Measurements from ENCODE around the gene RIPOR1. TPM values are rescaled to one million over a fixed set of nuclear protein-coding genes. Genes with fewer than 3 reads are reported as not detected.

RIPOR1 gene
- polyA plus RNA-seq, 1 donor (not counting 4 experiments of a cell fraction or from before 2014, with no cell fraction given): 5.3 TPM

- Histone ChIP-seq H3K79me2 (ENCODE audit: control insufficient read depth, insufficient read depth, low read length) (peaks cover 45% of the 10 kb centered on the region), H3K9ac (ENCODE audit: control insufficient read depth, extremely low read depth, insufficient read depth, low read length) (peak within 1 kb of the TSS; percentile 97)
- no peak for FAIRE-seq
Measured at GRCh38 chr16:67480833-67481560, 47.6 kb upstream of the RIPOR1 start, which contains the start of gene ATP6V0D1. ATP6V0D1 (minus strand) TSS chr16:67481157; CDS start chr16:67481086, 71 bp downstream.

GRCh38 chr16:67481561-67482232 lies 46.9 kb upstream of the RIPOR1 start:
- dilution Hi-C loops (cut with MboI; ENCODE audit: extremely low pct_ligation_motif_present, low sequenced_read_pairs): no loop called here
- H3K4me2 ChIP-seq (ENCODE audit: control insufficient read depth, extremely low read depth, insufficient read depth, low read depth, low read length): peak overlapping the region; percentile 94
- peaks cover 39% of the 10 kb centered on the region for H3K79me2 ChIP-seq (ENCODE audit: control insufficient read depth, insufficient read depth, low read length)
- H3K4me3 ChIP-seq (ENCODE audit: control insufficient read depth in 2 of 3, extremely low read depth in 1 of 3, insufficient read depth in 2 of 3, low read depth in 1 of 3, low read length in 3 of 3): peak overlapping the region; percentile 83 to 89 (median 84)
- no peaks in the 10 kb centered on the region for H4K20me1 ChIP-seq (ENCODE audit: control insufficient read depth, extremely low read depth, insufficient read depth, low read length)
- FAIRE-seq: no peak
- DNase-seq (ENCODE audit: low read depth, low spot score): no peak
- H3K27ac ChIP-seq (ENCODE audit: control insufficient read depth, insufficient read depth, low read length): peak overlapping the region; percentile 59
- peaks cover 17% of the 10 kb centered on the region for H3K4me1 ChIP-seq (ENCODE audit: control insufficient read depth, extremely low read depth, insufficient read depth, low read length)
- peak overlapping the region; percentile 79 for H3K9ac ChIP-seq (ENCODE audit: control insufficient read depth, extremely low read depth, insufficient read depth, low read length)
- peak overlapping the region; percentile 94 for H2AFZ ChIP-seq (ENCODE audit: control insufficient read depth, low read length)
- TF ChIP-seq EZH2 (IDR thresholded peaks at IDR 0.05; ENCODE audit: low read length) (no peak), CTCF (optimal IDR thresholded peaks at IDR 0.05 in 1 of 3, IDR thresholded peaks at IDR 0.05 in 1 of 3, conservative IDR thresholded peaks at IDR 0.05 in 1 of 3; ENCODE audit: extremely low read depth in 1 of 3, insufficient read depth in 2 of 3, low read length in 3 of 3) (no peak)
- H3K27me3 ChIP-seq (ENCODE audit: control insufficient read depth, extremely low read depth, insufficient read depth, low read length): no peaks in the 10 kb centered on the region
- no peaks in the 10 kb centered on the region for H3K9me3 ChIP-seq (ENCODE audit: control insufficient read depth, low read depth, low read length)
- no peaks in the 10 kb centered on the region for H3K36me3 ChIP-seq (ENCODE audit: control insufficient read depth in 2 of 2, extremely low read depth in 1 of 2, insufficient read depth in 2 of 2, low read length in 2 of 2)
- no peaks in the 10 kb centered on the region for H3K9me1 ChIP-seq (ENCODE audit: control insufficient read depth, extremely low read depth, insufficient read depth, low read length)

More at GRCh38 chr16:67480833-67481560, 47.6 kb upstream of the RIPOR1 start, which contains the start of gene ATP6V0D1:
- Histone ChIP-seq H3K27me3 (ENCODE audit: control insufficient read depth, extremely low read depth, insufficient read depth, low read length) (no peaks in the 10 kb centered on the region), H4K20me1 (ENCODE audit: control insufficient read depth, extremely low read depth, insufficient read depth, low read length) (no peaks in the 10 kb centered on the region), H3K9me3 (ENCODE audit: control insufficient read depth, low read depth, low read length) (no peaks in the 10 kb centered on the region), H3K9me1 (ENCODE audit: control insufficient read depth, extremely low read depth, insufficient read depth, low read length) (no peaks in the 10 kb centered on the region), H3K4me1 (ENCODE audit: control insufficient read depth, extremely low read depth, insufficient read depth, low read length) (peaks cover 20% of the 10 kb centered on the region), H3K4me3 (ENCODE audit: control insufficient read depth in 2 of 3, extremely low read depth in 1 of 3, insufficient read depth in 2 of 3, low read depth in 1 of 3, low read length in 3 of 3) (peak within 1 kb of the TSS; percentile 89 to 99 (median 95)), H3K4me2 (ENCODE audit: control insufficient read depth, extremely low read depth, insufficient read depth, low read depth, low read length) (peak within 1 kb of the TSS; percentile 99), H2AFZ (ENCODE audit: control insufficient read depth, low read length) (peak within 1 kb of the TSS; percentile 97), H3K27ac (ENCODE audit: control insufficient read depth, insufficient read depth, low read length) (peak within 1 kb of the TSS; percentile 94), H3K36me3 (ENCODE audit: control insufficient read depth in 2 of 2, extremely low read depth in 1 of 2, insufficient read depth in 2 of 2, low read length in 2 of 2) (peaks cover 0 to 4% of the 10 kb centered on the region in 2 experiments)
- TF ChIP-seq CTCF (optimal IDR thresholded peaks at IDR 0.05 in 1 of 3, IDR thresholded peaks at IDR 0.05 in 1 of 3, conservative IDR thresholded peaks at IDR 0.05 in 1 of 3; ENCODE audit: extremely low read depth in 1 of 3, insufficient read depth in 2 of 3, low read length in 3 of 3) (peak; percentile 74 to 96 (median 75)), EZH2 (IDR thresholded peaks at IDR 0.05; ENCODE audit: low read length) (no peak)
- peak; percentile 84 for DNase-seq (ENCODE audit: low read depth, low spot score)
- dilution Hi-C loops (cut with MboI; ENCODE audit: extremely low pct_ligation_motif_present, low sequenced_read_pairs): no loop called here
